HepG2 (cell line): Measurements from ENCODE around the gene NPTXR. TPM values are rescaled to one million over a fixed set of nuclear protein-coding genes. Genes with fewer than 3 reads are reported as not detected.

Experiments used
- BHLHE40 ChIP-seq: IDR thresholded peaks from 2 replicates; pipeline ENCODE4 v1.6.1; 2011; ENCODE audit warnings: low read length, improper control_type of control experiment
- CC2D1A ChIP-seq: sonication (generic); formaldehyde crosslinking; IDR thresholded peaks from 2 replicates; pipeline ENCODE4 v1.8.1; 2023; ENCODE audit warnings: mild to moderate bottlenecking, missing genetic modification reagents
- DNMT1 ChIP-seq: sonication (generic); formaldehyde crosslinking; IDR thresholded peaks from 2 replicates; pipeline ENCODE4 v1.5.1; 2020; ENCODE audit warnings: mild to moderate bottlenecking, missing genetic modification reagents
- MAF1 ChIP-seq: sonication (generic); formaldehyde crosslinking; IDR thresholded peaks from 2 replicates; pipeline ENCODE4 v1.5.0; 2020; ENCODE audit warnings: missing genetic modification reagents, borderline replicate concordance
- MEIS1 ChIP-seq: sonication (generic); formaldehyde crosslinking; IDR thresholded peaks from 2 replicates; pipeline ENCODE4 v1.9.0; 2021; ENCODE audit warnings: mild to moderate bottlenecking, missing genetic modification reagents, moderate library complexity, borderline replicate concordance
- ONECUT2 ChIP-seq: sonication (generic); formaldehyde crosslinking; IDR thresholded peaks from 2 replicates; pipeline ENCODE4 v1.4.0; 2020; ENCODE audit warnings: missing genetic modification reagents
- PCBP1 ChIP-seq: fragments of 200-400 bp; formaldehyde crosslinking; IDR thresholded peaks from 2 replicates; pipeline ENCODE4 v1.6.1; 2017; ENCODE audit warnings: mild to moderate bottlenecking, low read depth, low read length, borderline replicate concordance
- REPIN1 ChIP-seq: sonication (generic); formaldehyde crosslinking; IDR thresholded peaks from 2 replicates; pipeline ENCODE4 v1.8.0; 2022; ENCODE audit warnings: missing genetic modification reagents, low read depth, mild to moderate bottlenecking, borderline replicate concordance
- SP4 ChIP-seq: sonication (generic); formaldehyde crosslinking; IDR thresholded peaks from 2 replicates; pipeline ENCODE4 v1.8.1; 2023; ENCODE audit warnings: mild to moderate bottlenecking, missing genetic modification reagents
- U2AF1 ChIP-seq: fragments of 200-400 bp; formaldehyde crosslinking; optimal IDR thresholded peaks from 2 replicates; pipeline ENCODE3; 2017; ENCODE audit warnings: mild to moderate bottlenecking, low read depth, low read length
- WIZ ChIP-seq: sonication (generic); formaldehyde crosslinking; IDR thresholded peaks from 2 replicates; pipeline ENCODE4 v1.5.1; 2020; ENCODE audit warnings: mild to moderate bottlenecking, missing genetic modification reagents
- ZFP37 ChIP-seq: sonication (generic); formaldehyde crosslinking; IDR thresholded peaks from 2 replicates; pipeline ENCODE4 v1.4.0; 2020; ENCODE audit warnings: missing genetic modification reagents, borderline replicate concordance
- ZNF558 ChIP-seq: sonication (generic); formaldehyde crosslinking; IDR thresholded peaks from 2 replicates; pipeline ENCODE4 v1.9.0; 2022; ENCODE audit warnings: mild to moderate bottlenecking, missing genetic modification reagents, borderline replicate concordance
- ZNF670 ChIP-seq: sonication (generic); formaldehyde crosslinking; IDR thresholded peaks from 2 replicates; pipeline ENCODE4 v1.8.0; 2022; ENCODE audit warnings: mild to moderate bottlenecking, missing genetic modification reagents, borderline replicate concordance
- ZNF776 ChIP-seq: sonication (generic); formaldehyde crosslinking; IDR thresholded peaks from 2 replicates; pipeline ENCODE4 v1.4.0; 2020; ENCODE audit warnings: mild to moderate bottlenecking, missing genetic modification reagents
- ZSCAN20 ChIP-seq: sonication (generic); formaldehyde crosslinking; IDR thresholded peaks from 2 replicates; pipeline ENCODE4 v1.4.0; 2020; ENCODE audit warnings: missing genetic modification reagents, mild to moderate bottlenecking, borderline replicate concordance
- ZSCAN9 ChIP-seq: IDR thresholded peaks from 2 replicates; pipeline ENCODE4 v1.6.1; 2016; ENCODE audit warnings: borderline replicate concordance
- polyA plus RNA-seq, 8 experiments: library from polyadenylated mRNA; depleted of rRNA in 3 of 8; stranded (reverse) in 7 of 8; unstranded in 1 of 8; fragments of >200 nt; fragmentation: Illumina TruSeq in 4 of 8; extraction: Trizol in 4 of 8; gene quantifications; 2 replicates each; pipeline versions ENCODE4 v1.2.1 to v1.2.3, GENCODE V29; 2011 to 2016; ENCODE audit warnings: low read depth in 4 of 8, missing spikeins in 1 of 8, mixed read lengths in 1 of 8; ENCODE audit not compliant: insufficient read depth in 1 of 8
- total RNA-seq, 5 experiments: library from RNA; depleted of rRNA; stranded (reverse); fragments of >200 nt; fragmentation: Illumina TruSeq; extraction: Trizol; gene quantifications; 2 replicates each; pipeline ENCODE4 v1.2.3, GENCODE V29; 2016; ENCODE audit warnings: low read depth in 1 of 5
- TF ChIP-seq, protein P1 (sequence below): sonication (generic); formaldehyde crosslinking; IDR thresholded peaks from 2 replicates; pipeline ENCODE4 v1.9.0; 2022; ENCODE audit warnings: low read depth, missing genetic modification reagents
- TF ChIP-seq, protein P2 (sequence below): sonication (generic); formaldehyde crosslinking; IDR thresholded peaks from 2 replicates; pipeline ENCODE4 v1.4.0; 2020; ENCODE audit warnings: mild to moderate bottlenecking, missing genetic modification reagents
- TF ChIP-seq, protein P3 (sequence below): sonication (generic); formaldehyde crosslinking; IDR thresholded peaks from 2 replicates; pipeline ENCODE4 v1.4.0; 2020; ENCODE audit warnings: missing genetic modification reagents, borderline replicate concordance
- TF ChIP-seq, protein P4 (sequence below): sonication (generic); formaldehyde crosslinking; IDR thresholded peaks from 2 replicates; pipeline ENCODE4 v1.4.0; 2020; ENCODE audit warnings: mild to moderate bottlenecking, low read depth, missing genetic modification reagents

NPTXR gene
- total and polyA plus RNA-seq, 2 of the 13 experiments (the other 11 are each of a cell fraction or from before 2014, with no cell fraction given), result 2.6 to 4.8 TPM

GRCh38 chr22:38824585-38824984, 19.2 kb downstream of the NPTXR start (continued):
- TF ChIP-seq, protein P1, sequence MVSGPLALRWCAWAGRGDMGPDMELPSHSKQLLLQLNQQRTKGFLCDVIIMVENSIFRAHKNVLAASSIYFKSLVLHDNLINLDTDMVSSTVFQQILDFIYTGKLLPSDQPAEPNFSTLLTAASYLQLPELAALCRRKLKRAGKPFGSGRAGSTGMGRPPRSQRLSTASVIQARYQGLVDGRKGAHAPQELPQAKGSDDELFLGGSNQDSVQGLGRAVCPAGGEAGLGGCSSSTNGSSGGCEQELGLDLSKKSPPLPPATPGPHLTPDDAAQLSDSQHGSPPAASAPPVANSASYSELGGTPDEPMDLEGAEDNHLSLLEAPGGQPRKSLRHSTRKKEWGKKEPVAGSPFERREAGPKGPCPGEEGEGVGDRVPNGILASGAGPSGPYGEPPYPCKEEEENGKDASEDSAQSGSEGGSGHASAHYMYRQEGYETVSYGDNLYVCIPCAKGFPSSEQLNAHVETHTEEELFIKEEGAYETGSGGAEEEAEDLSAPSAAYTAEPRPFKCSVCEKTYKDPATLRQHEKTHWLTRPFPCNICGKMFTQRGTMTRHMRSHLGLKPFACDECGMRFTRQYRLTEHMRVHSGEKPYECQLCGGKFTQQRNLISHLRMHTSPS (CRISPR knock-in tag), result no peak
- TF ChIP-seq SP4 (CRISPR knock-in tag) (peak; percentile 75), ZNF558 (CRISPR knock-in tag) (peak; percentile 76; the same call in 1 of the 2 replicates), MAF1 (no peak), REPIN1 (CRISPR knock-in tag) (peak; percentile 58; the same call in 1 of the 2 replicates), ZFP37 (CRISPR knock-in tag) (peak; percentile 93; the same call in 1 of the 2 replicates), ZSCAN9 (CRISPR knock-in tag) (peak; percentile 98), PCBP1 (no peak), WIZ (CRISPR knock-in tag) (peak; percentile 98), U2AF1 (no peak), MEIS1 (no peak), DNMT1 (CRISPR knock-in tag) (no peak), ZNF670 (no peak), BHLHE40 (no peak), ZNF776 (CRISPR knock-in tag) (no peak), ZSCAN20 (CRISPR knock-in tag) (peak; percentile 80; the same call in 1 of the 2 replicates), CC2D1A (CRISPR knock-in tag) (no peak), ONECUT2 (CRISPR knock-in tag) (no peak)
- TF ChIP-seq, protein P2, sequence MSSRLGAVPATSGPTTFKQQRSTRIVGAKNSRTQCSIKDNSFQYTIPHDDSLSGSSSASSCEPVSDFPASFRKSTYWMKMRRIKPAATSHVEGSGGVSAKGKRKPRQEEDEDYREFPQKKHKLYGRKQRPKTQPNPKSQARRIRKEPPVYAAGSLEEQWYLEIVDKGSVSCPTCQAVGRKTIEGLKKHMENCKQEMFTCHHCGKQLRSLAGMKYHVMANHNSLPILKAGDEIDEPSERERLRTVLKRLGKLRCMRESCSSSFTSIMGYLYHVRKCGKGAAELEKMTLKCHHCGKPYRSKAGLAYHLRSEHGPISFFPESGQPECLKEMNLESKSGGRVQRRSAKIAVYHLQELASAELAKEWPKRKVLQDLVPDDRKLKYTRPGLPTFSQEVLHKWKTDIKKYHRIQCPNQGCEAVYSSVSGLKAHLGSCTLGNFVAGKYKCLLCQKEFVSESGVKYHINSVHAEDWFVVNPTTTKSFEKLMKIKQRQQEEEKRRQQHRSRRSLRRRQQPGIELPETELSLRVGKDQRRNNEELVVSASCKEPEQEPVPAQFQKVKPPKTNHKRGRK (CRISPR knock-in tag), result no peak
- TF ChIP-seq, protein P3, sequence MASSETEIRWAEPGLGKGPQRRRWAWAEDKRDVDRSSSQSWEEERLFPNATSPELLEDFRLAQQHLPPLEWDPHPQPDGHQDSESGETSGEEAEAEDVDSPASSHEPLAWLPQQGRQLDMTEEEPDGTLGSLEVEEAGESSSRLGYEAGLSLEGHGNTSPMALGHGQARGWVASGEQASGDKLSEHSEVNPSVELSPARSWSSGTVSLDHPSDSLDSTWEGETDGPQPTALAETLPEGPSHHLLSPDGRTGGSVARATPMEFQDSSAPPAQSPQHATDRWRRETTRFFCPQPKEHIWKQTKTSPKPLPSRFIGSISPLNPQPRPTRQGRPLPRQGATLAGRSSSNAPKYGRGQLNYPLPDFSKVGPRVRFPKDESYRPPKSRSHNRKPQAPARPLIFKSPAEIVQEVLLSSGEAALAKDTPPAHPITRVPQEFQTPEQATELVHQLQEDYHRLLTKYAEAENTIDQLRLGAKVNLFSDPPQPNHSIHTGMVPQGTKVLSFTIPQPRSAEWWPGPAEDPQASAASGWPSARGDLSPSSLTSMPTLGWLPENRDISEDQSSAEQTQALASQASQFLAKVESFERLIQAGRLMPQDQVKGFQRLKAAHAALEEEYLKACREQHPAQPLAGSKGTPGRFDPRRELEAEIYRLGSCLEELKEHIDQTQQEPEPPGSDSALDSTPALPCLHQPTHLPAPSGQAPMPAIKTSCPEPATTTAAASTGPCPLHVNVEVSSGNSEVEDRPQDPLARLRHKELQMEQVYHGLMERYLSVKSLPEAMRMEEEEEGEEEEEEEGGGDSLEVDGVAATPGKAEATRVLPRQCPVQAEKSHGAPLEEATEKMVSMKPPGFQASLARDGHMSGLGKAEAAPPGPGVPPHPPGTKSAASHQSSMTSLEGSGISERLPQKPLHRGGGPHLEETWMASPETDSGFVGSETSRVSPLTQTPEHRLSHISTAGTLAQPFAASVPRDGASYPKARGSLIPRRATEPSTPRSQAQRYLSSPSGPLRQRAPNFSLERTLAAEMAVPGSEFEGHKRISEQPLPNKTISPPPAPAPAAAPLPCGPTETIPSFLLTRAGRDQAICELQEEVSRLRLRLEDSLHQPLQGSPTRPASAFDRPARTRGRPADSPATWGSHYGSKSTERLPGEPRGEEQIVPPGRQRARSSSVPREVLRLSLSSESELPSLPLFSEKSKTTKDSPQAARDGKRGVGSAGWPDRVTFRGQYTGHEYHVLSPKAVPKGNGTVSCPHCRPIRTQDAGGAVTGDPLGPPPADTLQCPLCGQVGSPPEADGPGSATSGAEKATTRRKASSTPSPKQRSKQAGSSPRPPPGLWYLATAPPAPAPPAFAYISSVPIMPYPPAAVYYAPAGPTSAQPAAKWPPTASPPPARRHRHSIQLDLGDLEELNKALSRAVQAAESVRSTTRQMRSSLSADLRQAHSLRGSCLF, result peak; percentile 75; the same call in 1 of the 2 replicates
- TF ChIP-seq, protein P4, sequence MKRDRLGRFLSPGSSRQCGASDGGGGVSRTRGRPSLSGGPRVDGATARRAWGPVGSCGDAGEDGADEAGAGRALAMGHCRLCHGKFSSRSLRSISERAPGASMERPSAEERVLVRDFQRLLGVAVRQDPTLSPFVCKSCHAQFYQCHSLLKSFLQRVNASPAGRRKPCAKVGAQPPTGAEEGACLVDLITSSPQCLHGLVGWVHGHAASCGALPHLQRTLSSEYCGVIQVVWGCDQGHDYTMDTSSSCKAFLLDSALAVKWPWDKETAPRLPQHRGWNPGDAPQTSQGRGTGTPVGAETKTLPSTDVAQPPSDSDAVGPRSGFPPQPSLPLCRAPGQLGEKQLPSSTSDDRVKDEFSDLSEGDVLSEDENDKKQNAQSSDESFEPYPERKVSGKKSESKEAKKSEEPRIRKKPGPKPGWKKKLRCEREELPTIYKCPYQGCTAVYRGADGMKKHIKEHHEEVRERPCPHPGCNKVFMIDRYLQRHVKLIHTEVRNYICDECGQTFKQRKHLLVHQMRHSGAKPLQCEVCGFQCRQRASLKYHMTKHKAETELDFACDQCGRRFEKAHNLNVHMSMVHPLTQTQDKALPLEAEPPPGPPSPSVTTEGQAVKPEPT (CRISPR knock-in tag), result no peak
